DOHH2 (cell line): Measurements from ENCODE around the gene CPM.

Source experiments
- H3F3A ChIP-seq: fragments of 200-600 bp; sonication (generic), shearing (Covaris generic); 2 replicates; pipeline ENCODE4 v1.6.0; 2016; ENCODE audit warnings: antibody characterized with exemption, mild to moderate bottlenecking; ENCODE audit not compliant: control insufficient read depth, insufficient read depth
- H3K27ac ChIP-seq: fragments of 200-600 bp; sonication (generic); 2 replicates; pipeline ENCODE4 v1.5.1; 2014; ENCODE audit warnings: low read depth, mild to moderate bottlenecking, low read length, moderate library complexity
- H3K27me3 ChIP-seq: fragments of 200-600 bp; sonication (generic); 2 replicates; pipeline ENCODE4 v1.6.1; 2014; ENCODE audit warnings: mild to moderate bottlenecking, low read length, mixed read lengths; ENCODE audit not compliant: control insufficient read depth
- H3K36me3 ChIP-seq: fragments of 200-600 bp; sonication (generic); 2 replicates; pipeline ENCODE4 v1.6.1; 2014; ENCODE audit warnings: mild to moderate bottlenecking, low read length, moderate library complexity, mixed read lengths; ENCODE audit not compliant: control insufficient read depth
- H3K4me1 ChIP-seq: fragments of 200-600 bp; sonication (generic); 2 replicates; pipeline ENCODE4 v1.6.1; 2014; ENCODE audit warnings: mild to moderate bottlenecking, low read length, mixed read lengths; ENCODE audit not compliant: control insufficient read depth
- H3K4me2 ChIP-seq: fragments of 200-600 bp; sonication (generic); 2 replicates; pipeline ENCODE4 v1.6.0; 2014; ENCODE audit warnings: mild to moderate bottlenecking, low read length, moderate library complexity
- H3K4me3 ChIP-seq: fragments of 200-600 bp; sonication (generic); 2 replicates; pipeline ENCODE4 v1.5.1; 2014; ENCODE audit warnings: mild to moderate bottlenecking, low read length, mixed read lengths
- H3K79me2 ChIP-seq: fragments of 200-600 bp; sonication (generic); 2 replicates; pipeline ENCODE4 v1.6.1; 2014; ENCODE audit warnings: mild to moderate bottlenecking, low read length, mixed read lengths; ENCODE audit not compliant: control insufficient read depth
- H3K9me2 ChIP-seq: fragments of 200-600 bp; sonication (generic); replicated peaks from 2 replicates; pipeline ENCODE4 v1.6.1; 2014; ENCODE audit warnings: mild to moderate bottlenecking, low read length, mixed read lengths; ENCODE audit not compliant: control insufficient read depth
- H3K9me3 ChIP-seq: fragments of 200-600 bp; sonication (generic); 2 replicates; pipeline ENCODE4 v1.6.1; 2014; ENCODE audit warnings: antibody characterized with exemption, low read length, mixed read lengths; ENCODE audit not compliant: control insufficient read depth, insufficient read depth
- H4K20me1 ChIP-seq: fragments of 200-600 bp; sonication (generic); 2 replicates; pipeline ENCODE4 v1.6.0; 2014; ENCODE audit warnings: low read depth, mild to moderate bottlenecking, antibody characterized with exemption, low read length, moderate library complexity; ENCODE audit not compliant: control insufficient read depth, insufficient read depth
- CTCF ChIP-seq: fragments of 200-600 bp; sonication (generic); IDR thresholded peaks from one replicate; pipeline ENCODE4 v1.5.1; 2014; ENCODE audit warnings: antibody characterized with exemption, mild to moderate bottlenecking, low read depth, low read length; ENCODE audit not compliant: poor library complexity, severe bottlenecking
- EZH2phosphoT487 ChIP-seq: fragments of 200-600 bp; sonication (generic); IDR thresholded peaks from 2 replicates; pipeline ENCODE4 v1.6.1; 2017; ENCODE audit warnings: borderline replicate concordance, mild to moderate bottlenecking, antibody characterized with exemption, low read length, moderate library complexity, mixed read lengths

The CPM gene

DNA sequence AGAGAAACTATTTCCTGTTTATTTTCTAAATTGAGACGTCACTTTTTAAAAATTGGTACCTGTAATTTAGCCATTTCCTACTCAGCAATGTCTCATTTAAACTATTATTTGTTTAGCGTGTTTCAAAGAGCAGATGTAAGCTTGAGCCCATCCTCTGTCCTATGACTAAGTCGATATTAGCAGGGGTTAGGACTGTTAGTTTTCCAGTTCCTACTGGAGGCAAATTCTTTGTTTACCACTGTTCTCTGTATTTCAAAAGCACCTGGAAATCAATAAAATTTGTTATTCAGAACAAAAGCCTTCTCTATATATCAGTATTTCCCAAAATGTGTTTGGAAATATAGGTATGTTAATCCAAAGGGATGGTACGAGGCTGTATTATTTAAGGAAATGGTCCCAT lies 82.6 kb downstream of the CPM start:
- Histone ChIP-seq H3K9me2 (no peaks in the 10 kb centered on the region), H3K79me2 (no peaks in the 10 kb centered on the region), H3K9me3 (no peaks in the 10 kb centered on the region), H3K4me2 (no peak overlapping the region), H3K27ac (no peak overlapping the region), H3K27me3 (no peaks in the 10 kb centered on the region), H3K4me3 (no peak overlapping the region), H4K20me1 (no peaks in the 10 kb centered on the region), H3K36me3 (no peaks in the 10 kb centered on the region), H3K4me1 (peaks cover 4% of the 10 kb centered on the region; the same call in 1 of the 2 replicates), H3F3A (peaks cover 38% of the 10 kb centered on the region)
- TF ChIP-seq CTCF (no peak), EZH2phosphoT487 (no peak)

DNA sequence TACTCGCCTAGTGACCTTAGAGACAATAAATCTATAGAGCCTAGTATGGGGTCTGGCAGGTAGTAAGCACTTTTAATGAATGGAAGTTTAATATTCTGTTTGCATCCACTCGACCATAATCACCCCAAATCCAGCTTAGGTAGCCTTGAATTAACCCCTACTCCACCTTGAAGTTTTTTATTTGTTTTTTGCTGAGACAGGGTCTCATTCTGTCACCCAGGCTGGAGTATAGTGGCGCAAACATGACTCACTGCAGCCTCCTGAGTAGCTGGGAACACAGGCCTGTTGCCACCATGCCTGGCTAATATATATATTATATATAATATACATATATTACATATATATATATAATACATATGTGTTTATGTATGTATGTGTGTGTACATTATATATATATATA lies 86.2 kb downstream of the CPM start:
- H3K27ac ChIP-seq, result no peak overlapping the region
- H3K79me2 ChIP-seq, result peaks cover 2% of the 10 kb centered on the region
- no peaks in the 10 kb centered on the region for H3K9me3 ChIP-seq
- peaks cover 23% of the 10 kb centered on the region for H3K36me3 ChIP-seq
- H3K4me3 ChIP-seq, result no peak overlapping the region
- no peaks in the 10 kb centered on the region for H3K9me2 ChIP-seq
- TF ChIP-seq EZH2phosphoT487, result no peak
- TF ChIP-seq CTCF, result no peak
- H3K27me3 ChIP-seq, result no peaks in the 10 kb centered on the region
- peaks cover 4% of the 10 kb centered on the region; the same call in 1 of the 2 replicates for H3K4me1 ChIP-seq
- no peak overlapping the region for H3K4me2 ChIP-seq
- H4K20me1 ChIP-seq, result 0 out of 2 replicates have a peak, but pooled peaks cover 5% of the 10 kb centered on the region
- peaks cover 64% of the 10 kb centered on the region for H3F3A ChIP-seq

- H4K20me1 ChIP-seq, result 0 out of 2 replicates have a peak, but pooled peaks cover 7% of the 10 kb centered on the region
These were observed 87.9 kb downstream of the CPM start for GRCh38 chr12:68844788-68845695.

More at GRCh38 chr12:68844788-68845695, 87.9 kb downstream of the CPM start:
- Histone ChIP-seq H3K9me3 (no peaks in the 10 kb centered on the region), H3K36me3 (peaks cover 40% of the 10 kb centered on the region), H3K4me1 (no peaks in the 10 kb centered on the region), H3K9me2 (no peaks in the 10 kb centered on the region), H3K4me3 (no peak overlapping the region), H3K27me3 (no peaks in the 10 kb centered on the region), H3K79me2 (peaks cover 6% of the 10 kb centered on the region), H3F3A (peaks cover 62% of the 10 kb centered on the region), H3K4me2 (no peak overlapping the region), H3K27ac (no peak overlapping the region)
- no peak for TF ChIP-seq EZH2phosphoT487
- TF ChIP-seq CTCF, result no peak
